Lung (tissue), 12 donors: ENCODE data around the gene TBL2. TPM values are rescaled to one million over a fixed set of nuclear protein-coding genes. Genes with fewer than 3 reads are reported as not detected.

Source experiments
- ATAC-seq: fragments of 200-7000 bp; cut with Tn5 transposase; one replicate; pipeline ENCODE4 v1.9.1; 2020; ENCODE audit warnings: moderate number of reproducible peaks; ENCODE audit not compliant: insufficient read depth, low FRiP score
- DNase-seq, 3 donors: peaks; one replicate each; pipeline ENCODE4 v3.0.0-alpha.2; 2013 to 2017
- H3K27ac ChIP-seq, 2 donors: one replicate each; pipeline ENCODE4 v1.5.1; 2013; ENCODE audit warnings: mild to moderate bottlenecking in 2 of 2, moderate library complexity in 2 of 2, control low read depth in 1 of 2, inconsistent platforms in 1 of 2, low read depth in 1 of 2, low read length in 1 of 2
- H3K27me3 ChIP-seq, 3 donors: one replicate each; pipeline ENCODE4 v1.5.1; 2013; ENCODE audit warnings: low read length in 2 of 3; ENCODE audit not compliant: control insufficient read depth in 3 of 3, insufficient read depth in 3 of 3
- H3K36me3 ChIP-seq, 4 donors: one replicate each; pipeline ENCODE4 v1.5.1; 2013; ENCODE audit warnings: low read length in 4 of 4, mild to moderate bottlenecking in 1 of 4, moderate library complexity in 1 of 4; ENCODE audit not compliant: control insufficient read depth in 4 of 4, insufficient read depth in 4 of 4
- H3K4me1 ChIP-seq, 5 donors: one replicate each; pipeline ENCODE4 v1.5.1; 2013; ENCODE audit warnings: low read length in 5 of 5, mild to moderate bottlenecking in 2 of 5, moderate library complexity in 1 of 5; ENCODE audit not compliant: control insufficient read depth in 5 of 5, insufficient read depth in 5 of 5
- H3K4me3 ChIP-seq: one replicate; pipeline ENCODE4 v1.5.1; 2013; ENCODE audit warnings: mild to moderate bottlenecking, control low read depth, moderate library complexity
- H3K9ac ChIP-seq, 2 donors: one replicate each; pipeline ENCODE4 v1.5.1; 2013; ENCODE audit warnings: low read length in 2 of 2, control low read depth in 1 of 2; ENCODE audit not compliant: insufficient read depth in 1 of 2
- H3K9me3 ChIP-seq, 4 donors: one replicate each; pipeline ENCODE4 v1.5.1; 2013; ENCODE audit warnings: low read length in 3 of 4, mild to moderate bottlenecking in 1 of 4, moderate library complexity in 1 of 4; ENCODE audit not compliant: control insufficient read depth in 4 of 4, insufficient read depth in 3 of 4
- WGBS, 2 donors: extraction: QIAGEN DNeasy Blood & Tissue Kit; methylation state at CpG; one replicate each; pipeline ENCODE4 v1.1.7; 2013; 5-methylcytosine and 5-hydroxymethylcytosine counted together
- polyA plus RNA-seq, 2 donors: library from polyadenylated mRNA; stranded (reverse); fragments of 200-250 nt; gene quantifications; one replicate each; pipeline ENCODE4 v1.2.1, GENCODE V29; 2013
- total RNA-seq, 2 donors: library from RNA; depleted of rRNA in 1 of 2; stranded (reverse); fragments of >200 nt in 1 of 2; gene quantifications; one replicate each; pipeline ENCODE4 v1.2.1, GENCODE V29; 2014 to 2021
- TF ChIP-seq, protein P1 (sequence below): IDR thresholded peaks from 2 replicates; pipeline ENCODE4 v1.5.1; 2012; ENCODE audit warnings: mild to moderate bottlenecking; ENCODE audit errors: control extremely low read depth, extremely low read depth
- donor health status: control.
- donor health status: control.
- donor health status: Bipolar disorder and iron deficiency.
- donor health status: healthy.
- donor health status: DM: yes; HTN: yes; CAD: no.

The TBL2 gene
- total and polyA plus RNA-seq, 4 donors: 12.8 to 49.2 (median 43.9) TPM

DNA sequence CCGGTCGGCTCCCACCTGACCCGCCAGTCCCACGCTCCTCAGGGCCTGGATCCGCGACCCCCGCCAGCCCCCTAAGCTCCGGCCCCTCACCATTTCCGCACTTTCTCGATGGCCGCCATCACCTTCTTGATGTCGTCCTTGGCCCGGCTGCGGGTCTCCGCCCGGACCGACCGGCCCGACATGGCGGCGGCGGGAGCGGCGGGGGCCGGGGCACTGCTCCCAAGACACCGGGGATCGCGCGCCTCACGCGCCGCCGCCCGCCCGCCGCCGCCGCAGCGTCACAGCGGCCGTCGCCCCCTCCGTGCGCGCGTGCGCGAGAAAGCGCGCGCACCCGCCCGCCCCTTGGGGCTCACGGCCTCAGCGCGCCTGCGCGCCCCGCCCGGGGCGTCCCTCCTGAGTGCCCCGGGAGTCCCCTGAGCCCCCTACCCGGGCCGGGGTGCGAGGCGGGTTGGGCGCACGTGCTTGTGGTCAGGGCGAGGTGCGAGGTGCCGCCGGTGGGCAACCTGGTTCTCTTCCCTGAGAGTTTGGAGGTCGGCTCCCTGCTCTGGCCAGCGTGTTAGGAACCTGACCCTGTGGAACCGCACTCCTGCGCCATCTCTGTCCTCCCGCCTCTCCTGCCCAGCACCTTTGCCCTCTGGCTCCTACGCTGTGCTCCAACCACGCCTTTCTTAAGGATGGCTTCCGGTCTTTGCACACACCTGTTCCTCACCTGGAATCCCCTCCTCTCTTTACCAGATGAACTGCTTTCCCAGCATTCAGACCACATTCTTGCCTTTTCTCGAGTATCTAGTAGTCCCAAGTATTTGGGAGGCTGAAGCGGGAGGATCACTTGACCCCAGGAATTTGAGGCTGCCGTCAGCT is 20.8 kb downstream of the TBL2 start, which contains the start of gene BCL7B:
Gene BCL7B, minus strand, starts transcription at position 294 of the 861 bp plus-strand sequence. Its CDS starts 112 bp downstream, at position 182.
- 4 to 7% methylated on average over 49 to 83 of the region's 83 CpGs for WGBS, 2 donors
- H3K36me3 ChIP-seq: peaks cover 0 to 11% (median 1%) of the 10 kb centered on the region in 4 donors
- TF ChIP-seq, protein P1, sequence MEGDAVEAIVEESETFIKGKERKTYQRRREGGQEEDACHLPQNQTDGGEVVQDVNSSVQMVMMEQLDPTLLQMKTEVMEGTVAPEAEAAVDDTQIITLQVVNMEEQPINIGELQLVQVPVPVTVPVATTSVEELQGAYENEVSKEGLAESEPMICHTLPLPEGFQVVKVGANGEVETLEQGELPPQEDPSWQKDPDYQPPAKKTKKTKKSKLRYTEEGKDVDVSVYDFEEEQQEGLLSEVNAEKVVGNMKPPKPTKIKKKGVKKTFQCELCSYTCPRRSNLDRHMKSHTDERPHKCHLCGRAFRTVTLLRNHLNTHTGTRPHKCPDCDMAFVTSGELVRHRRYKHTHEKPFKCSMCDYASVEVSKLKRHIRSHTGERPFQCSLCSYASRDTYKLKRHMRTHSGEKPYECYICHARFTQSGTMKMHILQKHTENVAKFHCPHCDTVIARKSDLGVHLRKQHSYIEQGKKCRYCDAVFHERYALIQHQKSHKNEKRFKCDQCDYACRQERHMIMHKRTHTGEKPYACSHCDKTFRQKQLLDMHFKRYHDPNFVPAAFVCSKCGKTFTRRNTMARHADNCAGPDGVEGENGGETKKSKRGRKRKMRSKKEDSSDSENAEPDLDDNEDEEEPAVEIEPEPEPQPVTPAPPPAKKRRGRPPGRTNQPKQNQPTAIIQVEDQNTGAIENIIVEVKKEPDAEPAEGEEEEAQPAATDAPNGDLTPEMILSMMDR: no peak
- H3K27me3 ChIP-seq: no peaks in the 10 kb centered on the region
- peak within 1 kb of the TSS; percentile 99 for H3K27ac ChIP-seq
- ATAC-seq (peak; percentile 51), DNase-seq (peak; percentile 70 to 77 (median 74))
- H3K4me1 ChIP-seq: peaks cover 3 to 9% (median 7%) of the 10 kb centered on the region in 5 donors
- H3K4me3 ChIP-seq: peak within 1 kb of the TSS; percentile 82
- H3K9ac ChIP-seq: peak within 1 kb of the TSS; percentile 61 to 63
- no peaks in the 10 kb centered on the region for H3K9me3 ChIP-seq

DNA sequence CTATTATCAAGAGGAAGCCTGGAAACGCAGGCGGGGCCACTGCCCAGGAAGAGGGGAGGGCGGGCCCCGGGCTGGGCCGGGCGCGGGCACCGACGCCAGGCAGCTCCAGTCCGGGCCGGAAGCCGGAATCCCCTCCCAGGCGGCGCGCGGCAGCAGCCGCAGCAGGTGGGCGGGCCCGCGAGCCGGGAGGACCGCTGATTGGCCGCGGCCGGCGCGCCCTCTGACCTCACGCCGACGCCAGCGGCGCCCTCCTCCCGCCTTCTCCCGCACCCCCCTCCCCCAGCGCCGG is 21.3 kb downstream of the TBL2 start:
- Histone ChIP-seq H3K4me3 (peak overlapping the region; percentile 82), H3K36me3 (peaks cover 0 to 13% (median 1%) of the 10 kb centered on the region in 4 donors), H3K4me1 (peaks cover 4 to 9% (median 7%) of the 10 kb centered on the region in 5 donors), H3K9me3 (no peaks in the 10 kb centered on the region), H3K9ac (peak overlapping the region in 1 of 2 donors; percentile 45), H3K27me3 (no peaks in the 10 kb centered on the region), H3K27ac (peak overlapping the region; percentile 99)
- WGBS, 2 donors: 0% methylated on average over 13 to 36 of the region's 36 CpGs
- peak; percentile 96 for ATAC-seq
- DNase-seq: peak; percentile 91 to 96 (median 94)
- TF ChIP-seq, protein P1: no peak

DNA sequence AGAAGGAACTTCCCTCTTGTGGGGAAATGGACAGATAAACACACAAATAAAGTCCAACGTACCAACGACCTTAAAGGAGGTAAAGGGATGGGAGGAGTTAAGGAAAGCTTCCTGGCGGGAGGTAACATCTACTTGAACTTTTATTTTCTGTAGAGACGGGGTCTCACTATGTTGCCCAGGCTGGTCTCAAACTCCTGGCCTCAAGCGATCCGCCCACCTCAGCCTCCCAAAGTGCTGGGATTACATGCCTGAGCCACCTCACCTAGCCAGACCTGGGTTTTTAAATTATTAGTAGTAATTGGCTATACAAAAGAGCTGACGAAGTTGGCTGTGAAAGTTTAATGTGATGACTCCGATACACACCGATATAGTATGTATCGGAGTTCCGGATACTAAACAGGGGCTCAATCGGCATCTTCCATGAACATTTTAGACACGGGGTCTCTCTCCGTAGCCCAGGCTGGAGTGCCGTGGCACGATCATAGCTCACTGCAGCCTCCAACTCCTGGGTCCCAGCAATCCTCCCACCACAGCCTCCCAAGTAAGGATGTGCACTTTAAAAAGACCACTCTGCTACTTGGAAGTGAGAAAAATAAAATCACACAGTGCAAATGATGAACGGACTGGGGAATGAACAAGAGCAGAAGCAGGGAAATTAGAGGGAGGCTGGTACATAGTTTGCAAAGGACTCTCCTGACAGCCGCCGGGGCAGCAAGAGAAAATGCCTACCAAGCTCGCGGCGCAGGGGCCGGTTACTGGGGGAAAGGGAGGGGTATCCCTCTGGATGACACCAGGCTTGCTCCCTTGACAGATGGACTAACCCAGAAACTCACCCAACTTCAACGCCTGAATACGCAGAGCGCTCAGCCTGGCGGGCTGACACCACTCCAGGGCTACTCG is 21.9 kb downstream of the TBL2 start:
- H3K27ac ChIP-seq: peak overlapping the region; percentile 38 to 99
- peaks cover 4 to 9% (median 7%) of the 10 kb centered on the region in 5 donors for H3K4me1 ChIP-seq
- 16 to 23% methylated on average over 28 of the region's 28 CpGs for WGBS, 2 donors
- DNase-seq (no peak), ATAC-seq (no peak)
- H3K27me3 ChIP-seq: no peaks in the 10 kb centered on the region
- TF ChIP-seq, protein P1: no peak
- H3K9me3 ChIP-seq: no peaks in the 10 kb centered on the region
- peak overlapping the region; percentile 45 to 63 for H3K9ac ChIP-seq
- H3K4me3 ChIP-seq: peak overlapping the region; percentile 65
- H3K36me3 ChIP-seq: peaks cover 0 to 13% (median 4%) of the 10 kb centered on the region in 4 donors
